Thyroid gland (tissue), 4 donors: ENCODE data around the gene ICAM4. TPM values are rescaled to one million over a fixed set of nuclear protein-coding genes. Genes with fewer than 3 reads are reported as not detected.

Experiments used
- DNase-seq, 2 donors: peaks; one replicate each; pipeline ENCODE4 v3.0.0-alpha.2; 2019
- H3K27ac ChIP-seq, 3 donors: fragments of 200-600 bp; sonication (generic); 1 replicate in 2 of 3; 2 replicates in 1 of 3; pipeline ENCODE4 v1.5.1; 2016 to 2019; ENCODE audit warnings: mild to moderate bottlenecking in 1 of 3, moderate library complexity in 1 of 3
- H3K27me3 ChIP-seq: fragments of 200-600 bp; sonication (generic); one replicate; pipeline ENCODE4 v1.5.1; 2019
- H3K36me3 ChIP-seq, 2 donors: fragments of 200-600 bp; sonication (generic); one replicate each; pipeline ENCODE4 v1.5.1; 2016 to 2019
- H3K4me1 ChIP-seq, 2 donors: fragments of 200-600 bp; sonication (generic); one replicate each; pipeline ENCODE4 v1.5.1; 2017 to 2019
- H3K4me3 ChIP-seq, 3 donors: fragments of 200-600 bp; sonication (generic); replicated peaks in 1 of 3; 1 replicate in 2 of 3; 2 replicates in 1 of 3; pipeline ENCODE4 v1.5.1; 2016; ENCODE audit warnings: mild to moderate bottlenecking in 1 of 3
- H3K9me3 ChIP-seq: fragments of 200-600 bp; sonication (generic); one replicate; pipeline ENCODE4 v1.5.1; 2017
- CTCF ChIP-seq, 6 experiments: fragments of 200-600 bp in 3 of 6; fragments of 450-650 bp in 3 of 6; sonication (generic) in 3 of 6; IDR thresholded peaks; one replicate each; pipeline ENCODE4 v1.5.1; 2016 to 2019; ENCODE audit warnings: antibody characterized with exemption in 6 of 6, mild to moderate bottlenecking in 2 of 6, inconsistent platforms in 1 of 6, moderate library complexity in 1 of 6
- POLR2A ChIP-seq, 2 donors: fragments of 450-650 bp; IDR thresholded peaks; one replicate each; pipeline ENCODE4 v1.6.1; 2017; ENCODE audit warnings: antibody characterized with exemption in 2 of 2, mild to moderate bottlenecking in 2 of 2, moderate library complexity in 1 of 2
- WGBS, 2 donors: methylation state at CpG; one replicate each; pipeline ENCODE4 v1.1.5; 2017; 5-methylcytosine and 5-hydroxymethylcytosine counted together
- intact Hi-C: fragments of 100-400 bp; cut with DNase I; formaldehyde crosslinking; loops from one replicate; pipeline ENCODE4 v1.15.1; 2023
- total RNA-seq, 4 donors: library from RNA; depleted of rRNA; stranded (reverse); fragments of >200 nt; gene quantifications; one replicate each; pipeline ENCODE4 v1.2.3, GENCODE V29; 2016

ICAM4 gene
- total RNA-seq, 4 donors from 2014 or later: 0.44 TPM; not detected in 3

DNA sequence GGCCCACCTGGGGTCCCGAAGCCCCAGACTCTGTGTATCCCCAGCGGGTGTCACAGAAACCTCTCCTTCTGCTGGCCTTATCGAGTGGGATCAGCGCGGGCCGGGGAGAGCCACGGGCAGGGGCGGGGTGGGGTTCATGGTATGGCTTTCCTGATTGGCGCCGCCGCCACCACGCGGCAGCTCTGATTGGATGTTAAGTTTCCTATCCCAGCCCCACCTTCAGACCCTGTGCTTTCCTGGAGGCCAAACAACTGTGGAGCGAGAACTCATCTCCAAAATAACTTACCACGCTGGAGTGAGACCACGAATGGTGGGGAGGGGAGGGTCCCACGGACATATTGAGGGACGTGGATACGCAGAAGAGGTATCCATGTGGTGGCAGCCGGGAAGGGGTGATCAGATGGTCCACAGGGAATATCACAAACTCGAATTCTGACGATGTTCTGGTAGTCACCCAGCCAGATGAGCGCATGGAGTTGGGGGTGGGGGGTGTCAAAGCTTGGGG is 2.0 kb downstream of the ICAM4 start:
- no peak overlapping the region for H3K4me3 ChIP-seq
- no peak for TF ChIP-seq POLR2A (IDR thresholded peaks at IDR 0.05)
- no peak overlapping the region for H3K27ac ChIP-seq
- intact Hi-C loops: no loop called here
- no peaks in the 10 kb centered on the region for H3K9me3 ChIP-seq
- peaks cover 42% of the 10 kb centered on the region for H3K27me3 ChIP-seq
- H3K36me3 ChIP-seq: peaks cover 6 to 18% of the 10 kb centered on the region in 2 donors
- no peak for DNase-seq
- peaks cover 33 to 67% of the 10 kb centered on the region in 2 donors for H3K4me1 ChIP-seq
- WGBS, 2 donors: 2 to 3% methylated on average over 14 to 23 of the region's 23 CpGs

- H3K9me3 ChIP-seq: no peaks in the 10 kb centered on the region
- no peak overlapping the region for H3K27ac ChIP-seq
- no peak for DNase-seq
- H3K36me3 ChIP-seq: peaks cover 6 to 18% of the 10 kb centered on the region in 2 donors
- H3K27me3 ChIP-seq: peaks cover 45% of the 10 kb centered on the region
- WGBS, 2 donors: 2 to 4% methylated on average over 30 to 34 of the region's 50 CpGs
- H3K4me1 ChIP-seq: peaks cover 33 to 67% of the 10 kb centered on the region in 2 donors
- no peak for TF ChIP-seq CTCF (IDR thresholded peaks at IDR 0.05)
- TF ChIP-seq POLR2A (IDR thresholded peaks at IDR 0.05): no peak
- intact Hi-C loops: no loop called here
- peak overlapping the region in 1 of 3 donors; percentile 13 for H3K4me3 ChIP-seq
These were observed 2.5 kb downstream of the ICAM4 start for GRCh38 chr19:10289167-10289835.

GRCh38 chr19:10289836-10290356 is 3.1 kb downstream of the ICAM4 start, which contains the start of gene ICAM5:
Gene ICAM5, plus strand, starts transcription at chr19:10289952. Its CDS starts 92 bp downstream, at chr19:10290044.
- H3K4me3 ChIP-seq: peak within 1 kb of the TSS in 1 of 3 donors; percentile 13

GRCh38 chr19:10290357-10290875 is 3.7 kb downstream of the ICAM4 start:
- H3K4me3 ChIP-seq: no peak overlapping the region
- H3K27me3 ChIP-seq: peaks cover 45% of the 10 kb centered on the region
- 3 to 7% methylated on average over 26 to 30 of the region's 30 CpGs for WGBS, 2 donors
- H3K9me3 ChIP-seq: no peaks in the 10 kb centered on the region
- H3K27ac ChIP-seq: no peak overlapping the region
- H3K36me3 ChIP-seq: peaks cover 0 to 6% of the 10 kb centered on the region in 2 donors
- no peak for DNase-seq
- H3K4me1 ChIP-seq: peaks cover 33 to 76% of the 10 kb centered on the region in 2 donors
- TF ChIP-seq POLR2A (IDR thresholded peaks at IDR 0.05): no peak
- TF ChIP-seq CTCF (IDR thresholded peaks at IDR 0.05): no peak
- intact Hi-C loops: no loop called here

More at GRCh38 chr19:10289836-10290356, 3.1 kb downstream of the ICAM4 start, which contains the start of gene ICAM5:
- no peak for DNase-seq
- Histone ChIP-seq H3K27me3 (peaks cover 45% of the 10 kb centered on the region), H3K9me3 (no peaks in the 10 kb centered on the region), H3K27ac (no peak within 1 kb of the TSS), H3K36me3 (peaks cover under 1 to 12% of the 10 kb centered on the region in 2 donors), H3K4me1 (peaks cover 33 to 71% of the 10 kb centered on the region in 2 donors)
- intact Hi-C loops: no loop called here
- 2 to 6% methylated on average over 5 to 8 of the region's 45 CpGs for WGBS, 2 donors
- TF ChIP-seq CTCF (IDR thresholded peaks at IDR 0.05): no peak
- no peak for TF ChIP-seq POLR2A (IDR thresholded peaks at IDR 0.05)

GRCh38 chr19:10290876-10291553 is 4.3 kb downstream of the ICAM4 start:
- Histone ChIP-seq H3K27ac (no peak overlapping the region), H3K36me3 (peaks cover 0 to under 1% of the 10 kb centered on the region in 2 donors), H3K4me3 (peak overlapping the region in 1 of 3 donors; percentile 21), H3K9me3 (no peaks in the 10 kb centered on the region), H3K4me1 (peaks cover 35 to 82% of the 10 kb centered on the region in 2 donors), H3K27me3 (peaks cover 46% of the 10 kb centered on the region)
- TF ChIP-seq POLR2A (IDR thresholded peaks at IDR 0.05): no peak
- TF ChIP-seq CTCF (IDR thresholded peaks at IDR 0.05): no peak
- 1% methylated on average over 26 to 34 of the region's 57 CpGs for WGBS, 2 donors
- intact Hi-C loops: no loop called here
- DNase-seq: peak; percentile 40 to 41
